ENCODE results near the gene MYO6. TPM values are rescaled to one million over a fixed set of nuclear protein-coding genes. Genes with fewer than 3 reads are reported as not detected.

Gene MYO6
- total and polyA plus RNA-seq, 2 of the 8 experiments (the other 6 are each of a cell fraction or from before 2014, with no cell fraction given), result 8.3 to 21.9 TPM

DNA sequence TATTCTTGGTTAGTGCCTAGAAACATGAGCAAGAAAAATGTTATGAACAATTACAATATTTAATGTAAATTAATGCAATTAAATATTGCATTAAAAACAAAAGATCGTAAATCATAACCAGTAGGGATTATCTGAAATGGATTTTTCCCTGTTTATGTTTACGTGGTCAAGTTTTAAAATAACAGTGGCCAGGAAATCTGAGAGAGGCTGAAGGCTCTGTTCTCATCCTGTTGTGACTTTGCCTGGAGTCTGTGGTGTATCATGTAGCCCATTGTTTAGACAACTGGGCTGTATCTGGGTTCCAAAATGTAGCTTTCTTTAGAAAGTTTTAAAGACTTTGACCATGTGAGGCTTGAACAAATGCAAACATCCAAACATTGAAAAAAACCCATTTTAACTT lies 2.4 kb downstream of the MYO6 start:
- Histone ChIP-seq H3K79me1 (ENCODE audit: low read depth, low read length) (no peaks in the 10 kb centered on the region; the same call in 1 of the 2 replicates), H3K4ac (replicated peaks; ENCODE audit: insufficient read length, low read depth, low read length) (no peak overlapping the region), H3K27ac (ENCODE audit: low read depth, low read length) (no peak overlapping the region), H3K9me3 (ENCODE audit: insufficient read depth in 2 of 2, low read depth in 1 of 2, low read length in 1 of 2) (no peaks in the 10 kb centered on the region), H2BK15ac (ENCODE audit: low read length) (no peak overlapping the region), H3K36me3 (ENCODE audit: control insufficient read depth in 2 of 4, insufficient read depth in 4 of 4, low read length in 3 of 4) (no peaks in the 10 kb centered on the region; a peak in 1 of 8 replicates), H2BK5ac (ENCODE audit: low read depth, low read length) (no peak overlapping the region), H2AFZ (ENCODE audit: low read length) (no peak overlapping the region), H3K4me3 (ENCODE audit: extremely low read depth in 1 of 4, insufficient read depth in 2 of 4, low read depth in 3 of 4, low read length in 4 of 4) (no peak overlapping the region), H4K5ac (ENCODE audit: insufficient read length, low read depth, low read length) (no peak overlapping the region), H3K56ac (replicated peaks; ENCODE audit: insufficient read length, low read depth, low read length) (no peak overlapping the region), H3K79me2 (ENCODE audit: control insufficient read depth in 1 of 2, insufficient read depth in 2 of 2, low read length in 2 of 2) (no peaks in the 10 kb centered on the region), H4K91ac (replicated peaks; ENCODE audit: insufficient read length, low read length) (no peak overlapping the region), H3K9ac (replicated peaks in 1 of 4; ENCODE audit: extremely low read depth in 1 of 4, low read depth in 3 of 4, low read length in 3 of 4) (no peak overlapping the region), H2AK5ac (ENCODE audit: low read depth, low read length) (no peak overlapping the region), H3K4me1 (replicated peaks in 1 of 4; ENCODE audit: control insufficient read depth in 3 of 4, insufficient read depth in 4 of 4, low read length in 3 of 4) (no peaks in the 10 kb centered on the region; a peak in 2 of 7 replicates), H4K20me1 (replicated peaks in 1 of 2; ENCODE audit: control insufficient read depth in 1 of 2, insufficient read depth in 2 of 2, low read length in 2 of 2) (no peaks in the 10 kb centered on the region), H3K23me2 (ENCODE audit: low read depth, low read length) (no peaks in the 10 kb centered on the region; the same call in 1 of the 2 replicates), H3K18ac (ENCODE audit: extremely low read depth, low read length) (no peak overlapping the region), H3K4me2 (ENCODE audit: insufficient read depth in 1 of 2, low read depth in 2 of 2, low read length in 2 of 2) (no peak overlapping the region), H4K8ac (ENCODE audit: extremely low read depth, insufficient read depth, low read length) (no peak overlapping the region), H2BK12ac (ENCODE audit: low read depth, low read length) (no peak overlapping the region), H3K27me3 (replicated peaks in 1 of 4; ENCODE audit: control insufficient read depth in 3 of 4, extremely low read depth in 1 of 4, insufficient read depth in 3 of 4, low read length in 3 of 4) (peaks cover 0 to 3% (median 0%) of the 10 kb centered on the region in 4 experiments; a peak in 2 of 7 replicates), H3K14ac (ENCODE audit: insufficient read length) (no peak overlapping the region), H2BK20ac (ENCODE audit: low read length) (no peak overlapping the region), H2BK120ac (replicated peaks; ENCODE audit: low read depth, low read length) (no peak overlapping the region), H3K23ac (ENCODE audit: insufficient read length) (no peak overlapping the region)
- DNase-seq (ENCODE audit: low read depth in 1 of 2, low spot score in 2 of 2) (no peak), FAIRE-seq (no peak)
- WGBS, 2 experiments (ENCODE audit: extremely low coverage in 1 of 2, insufficient coverage in 1 of 2, insufficient read length in 1 of 2, insufficient replicate concordance in 2 of 2, low coverage in 1 of 2, low lambda C conversion rate in 2 of 2, missing lambda C conversion rate in 1 of 2), result 82% methylated on average over 2 of the region's 2 CpGs; no CpG with 5 or more reads in 1 of the 2 experiments
- POLR2A ChIA-PET (ENCODE audit: partially characterized antibody), result no interaction called here
- CTCF ChIA-PET (ENCODE audit: partially characterized antibody), result interaction anchor here (0.5 kb wide), 1 partner anchor 11 kb away, joined by 3 read pairs; no protein-coding TSS in a partner anchor
- TF ChIP-seq TAF1 (IDR thresholded peaks at IDR 0.05; ENCODE audit: low read depth, low read length), result no peak
- no peak for TF ChIP-seq RNF2 (IDR thresholded peaks at IDR 0.05; ENCODE audit: borderline replicate concordance, low read depth, low read length, missing control alignments, poor library complexity, severe bottlenecking)
- TF ChIP-seq GTF2F1 (IDR thresholded peaks at IDR 0.05; ENCODE audit: borderline replicate concordance, low read depth, low read length), result no peak
- no peak for TF ChIP-seq POLR2A (IDR thresholded peaks at IDR 0.05; ENCODE audit: control extremely low read depth in 1 of 2, low read depth in 2 of 2, low read length in 2 of 2)
- TF ChIP-seq POLR2AphosphoS5 (IDR thresholded peaks at IDR 0.05; ENCODE audit: low read depth, low read length), result no peak
- no peak for TF ChIP-seq HDAC2 (IDR thresholded peaks at IDR 0.05; ENCODE audit: borderline replicate concordance in 1 of 2, low read depth in 2 of 2, low read length in 2 of 2)
- TF ChIP-seq CBX8 (IDR thresholded peaks at IDR 0.05; ENCODE audit: borderline replicate concordance, low read depth, low read length), result no peak
- no peak for TF ChIP-seq PHF8 (conservative IDR thresholded peaks at IDR 0.05; ENCODE audit: low read depth, low read length)
- TF ChIP-seq NRF1 (IDR thresholded peaks at IDR 0.05; ENCODE audit: low read depth, low read length), result no peak
- TF ChIP-seq POU5F1 (IDR thresholded peaks at IDR 0.05; ENCODE audit: low read depth, low read length), result no peak
- no peak for TF ChIP-seq BCL11A (IDR thresholded peaks at IDR 0.05; ENCODE audit: low read depth in 2 of 2, low read length in 2 of 2)
- TF ChIP-seq, protein P1, sequence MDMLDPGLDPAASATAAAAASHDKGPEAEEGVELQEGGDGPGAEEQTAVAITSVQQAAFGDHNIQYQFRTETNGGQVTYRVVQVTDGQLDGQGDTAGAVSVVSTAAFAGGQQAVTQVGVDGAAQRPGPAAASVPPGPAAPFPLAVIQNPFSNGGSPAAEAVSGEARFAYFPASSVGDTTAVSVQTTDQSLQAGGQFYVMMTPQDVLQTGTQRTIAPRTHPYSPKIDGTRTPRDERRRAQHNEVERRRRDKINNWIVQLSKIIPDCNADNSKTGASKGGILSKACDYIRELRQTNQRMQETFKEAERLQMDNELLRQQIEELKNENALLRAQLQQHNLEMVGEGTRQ (IDR thresholded peaks at IDR 0.05; ENCODE audit: low read length), result no peak
- no peak for TF ChIP-seq SIRT6 (IDR thresholded peaks at IDR 0.05; ENCODE audit: low read length)

Data from H1 (cell line).